ENCODE data around the gene MAL.
"Not testable (repeated sequence)": the region's sequence is repeated elsewhere in the genome, so short reads cannot be mapped to it uniquely, and the experiment has no call there.

The MAL gene

GRCh38 chr2:95063086-95063958, 37.8 kb downstream of the MAL start:
- no peak for DNase-seq

DNA sequence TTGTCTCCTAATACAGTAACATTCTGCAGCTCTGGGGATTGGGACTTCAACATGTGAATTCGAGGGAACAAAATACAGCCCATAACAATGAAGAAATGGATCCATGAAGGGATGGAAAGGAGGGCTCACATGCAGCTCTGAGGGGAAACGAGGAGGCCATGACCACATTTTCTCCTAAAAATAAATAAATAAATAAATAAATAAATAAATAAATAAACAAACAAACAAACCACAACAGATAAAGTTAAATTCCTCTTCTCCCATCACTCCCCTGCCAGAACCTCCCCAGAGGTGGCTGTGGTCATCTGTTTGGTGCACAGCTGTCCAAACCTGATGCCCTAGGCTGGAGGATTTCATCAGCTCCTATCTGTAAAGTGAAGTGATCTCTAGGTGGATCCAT, 42.7 kb downstream of the MAL start:
- no peak for DNase-seq

- no peak for DNase-seq
Observed at GRCh38 chr2:95069465-95069864, 44.0 kb downstream of the MAL start.

DNA sequence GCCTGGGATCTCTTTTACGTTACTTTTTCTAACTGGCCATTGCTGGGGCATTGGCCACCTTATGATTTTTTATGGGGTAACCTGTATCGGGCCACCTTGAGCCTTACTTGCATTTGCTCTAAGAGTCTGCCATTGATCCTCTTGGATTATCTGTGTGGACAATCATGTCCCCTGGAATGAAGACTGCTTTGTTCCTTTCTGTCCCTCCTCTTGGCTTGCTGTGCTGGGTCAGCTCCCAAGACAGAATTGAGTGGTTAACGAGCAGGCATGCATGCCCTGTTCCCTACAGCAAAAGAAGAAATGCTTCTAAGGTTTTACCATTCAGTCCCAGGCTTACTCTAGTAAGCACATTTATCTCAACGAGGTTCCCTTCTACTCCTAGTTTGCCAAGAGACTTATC, 46.3 kb downstream of the MAL start:
- DNase-seq = no peak

GRCh38 chr2:95072424-95072823, 46.9 kb downstream of the MAL start:
- no peak for DNase-seq

DNA sequence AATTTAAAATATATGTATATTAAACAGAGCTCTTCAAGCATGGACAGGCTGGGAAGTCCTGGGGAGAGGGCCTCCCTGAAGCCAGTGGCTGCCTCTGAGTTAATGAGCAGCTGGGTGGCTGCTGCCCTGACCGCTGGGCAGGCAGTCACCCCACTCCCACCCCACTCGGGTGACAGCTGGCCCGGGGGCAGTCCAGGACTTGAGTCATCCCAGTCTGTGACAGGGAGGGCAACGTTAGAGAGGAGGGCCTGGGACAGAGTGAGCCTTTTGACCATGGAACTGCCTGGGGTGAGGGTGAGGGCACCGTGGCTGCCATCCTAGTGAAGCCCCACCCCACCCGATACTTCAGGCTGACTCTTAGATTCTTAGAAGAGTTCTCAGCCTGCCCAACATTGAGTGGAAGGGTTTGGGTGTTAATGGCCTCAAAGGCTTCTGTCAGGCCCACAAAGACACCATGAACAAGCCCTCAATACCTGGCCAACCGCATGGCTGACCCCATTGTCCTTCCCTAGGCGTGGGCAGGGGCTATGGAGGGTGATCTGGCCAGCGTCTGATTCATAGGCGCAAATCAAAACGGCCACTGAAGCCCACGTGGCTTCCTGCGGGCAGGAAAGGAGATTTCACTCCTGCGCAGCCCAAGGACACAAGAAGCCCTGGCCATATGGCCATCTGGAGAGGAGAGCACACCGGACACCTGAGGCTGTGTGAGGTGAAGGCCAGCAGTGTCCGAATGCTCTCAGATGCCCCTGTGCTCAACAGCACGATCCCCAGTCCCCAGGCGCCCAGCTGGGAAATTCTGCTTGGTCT, 48.6 kb downstream of the MAL start:
- DNase-seq = no peak

DNA sequence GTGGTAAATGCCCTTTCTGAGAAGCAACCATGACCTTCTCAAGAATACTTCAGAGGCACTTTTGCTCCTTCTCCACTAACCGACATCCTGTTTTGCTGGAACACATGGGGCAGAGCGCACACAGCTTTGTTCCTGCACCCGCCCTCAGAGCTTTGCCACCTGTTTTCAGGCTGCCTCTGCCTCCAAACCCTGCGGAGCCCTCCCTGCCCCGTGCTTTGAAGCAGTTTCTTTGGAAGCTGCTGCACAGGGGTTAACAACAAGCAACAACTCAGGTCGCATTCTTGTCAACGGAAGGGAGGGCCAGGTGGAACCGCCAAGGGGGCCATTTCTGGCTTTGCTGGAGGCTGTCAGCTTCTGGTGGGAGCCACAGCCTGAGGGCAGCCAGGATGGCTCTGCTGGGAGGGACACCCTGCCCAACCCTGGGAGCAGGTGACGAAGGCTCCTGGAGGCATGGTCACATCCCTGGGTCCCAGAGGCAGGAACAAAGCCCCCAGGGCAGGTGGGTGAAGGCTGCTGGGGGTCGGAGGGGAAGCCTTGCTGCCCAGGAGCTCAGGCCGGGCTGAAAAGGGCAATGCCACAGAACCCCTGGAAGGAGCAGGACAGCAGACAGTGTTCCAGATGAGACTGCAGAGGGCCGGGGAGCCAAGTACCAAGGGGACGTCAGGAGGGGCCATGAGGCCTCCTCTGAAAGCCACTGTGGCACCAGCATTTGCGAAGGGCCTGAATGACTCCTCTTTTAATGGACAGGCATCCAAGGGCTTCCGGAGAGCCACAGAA, 49.3 kb downstream of the MAL start:
- DNase-seq = no peak

GRCh38 chr2:95075440-95076132, 50.1 kb downstream of the MAL start:
- DNase-seq = no peak

- no peak for DNase-seq
Observed at GRCh38 chr2:95076705-95077529, 51.4 kb downstream of the MAL start.

- no peak for DNase-seq
Observed at GRCh38 chr2:95077530-95077825, 52.0 kb downstream of the MAL start.

DNA sequence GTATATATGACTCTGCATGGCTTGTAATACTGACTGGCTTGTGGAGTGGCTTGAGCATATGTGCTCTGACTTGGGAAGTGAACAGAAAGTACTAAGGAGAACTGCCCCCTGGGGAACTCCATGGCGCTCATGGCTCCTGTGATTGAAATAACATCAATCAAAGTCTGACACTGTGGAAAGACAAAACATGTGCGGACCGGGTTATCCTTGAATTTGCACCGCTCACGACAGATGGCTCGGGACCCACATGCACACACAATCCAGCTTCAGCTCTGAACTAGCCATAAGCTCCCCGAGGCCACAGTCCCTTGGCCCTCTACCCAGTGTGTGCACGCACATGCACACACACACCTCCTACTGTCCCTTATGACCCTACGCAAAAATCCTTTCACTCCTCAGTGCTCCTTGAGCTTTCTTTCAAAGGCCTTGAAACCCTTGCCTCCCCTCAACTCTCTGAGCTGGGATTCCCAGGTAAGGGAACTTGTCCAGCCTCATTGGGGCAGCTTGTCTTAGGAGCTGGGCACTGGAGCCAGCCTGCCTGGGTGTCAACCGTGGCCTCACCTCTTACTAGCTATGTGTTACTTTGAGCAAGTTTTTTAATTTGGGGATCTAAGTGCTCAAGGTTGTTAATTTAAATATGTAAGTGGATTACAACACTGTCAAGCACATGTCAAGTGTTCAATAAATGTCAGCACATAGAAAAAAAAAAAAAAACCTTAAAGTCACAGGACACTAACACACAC, 52.5 kb downstream of the MAL start:
- no peak for DNase-seq

DNA sequence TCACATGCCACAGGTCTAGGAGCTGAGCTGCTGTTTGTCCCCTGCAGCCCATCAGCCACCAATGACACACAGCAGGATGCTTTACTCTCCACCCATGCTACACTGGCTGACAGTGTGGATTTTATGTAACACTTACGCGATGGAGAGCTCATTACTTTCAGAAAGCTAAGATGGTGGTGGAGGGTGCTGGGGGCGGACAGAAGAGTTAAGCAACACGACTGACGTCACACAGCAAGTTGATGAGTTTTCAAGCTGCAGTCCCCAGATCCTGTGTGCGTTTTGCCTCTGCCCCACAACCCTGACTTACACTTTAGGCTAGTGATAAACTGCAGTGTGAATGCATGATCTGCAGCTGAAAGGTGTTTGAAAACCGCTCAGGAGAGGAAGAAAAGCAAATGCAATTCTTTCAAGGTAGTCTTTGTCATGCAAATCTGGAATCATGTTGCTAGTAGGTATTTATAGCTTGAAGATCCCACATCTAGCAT, 53.7 kb downstream of the MAL start:
- DNase-seq = no peak

- no peak for DNase-seq
Observed at GRCh38 chr2:95082477-95082876, 57.0 kb downstream of the MAL start.

- no peak for DNase-seq
Observed at GRCh38 chr2:95086017-95086416, 60.5 kb downstream of the MAL start.

GRCh38 chr2:95087379-95087778, 61.9 kb downstream of the MAL start:
- DNase-seq = no peak

DNA sequence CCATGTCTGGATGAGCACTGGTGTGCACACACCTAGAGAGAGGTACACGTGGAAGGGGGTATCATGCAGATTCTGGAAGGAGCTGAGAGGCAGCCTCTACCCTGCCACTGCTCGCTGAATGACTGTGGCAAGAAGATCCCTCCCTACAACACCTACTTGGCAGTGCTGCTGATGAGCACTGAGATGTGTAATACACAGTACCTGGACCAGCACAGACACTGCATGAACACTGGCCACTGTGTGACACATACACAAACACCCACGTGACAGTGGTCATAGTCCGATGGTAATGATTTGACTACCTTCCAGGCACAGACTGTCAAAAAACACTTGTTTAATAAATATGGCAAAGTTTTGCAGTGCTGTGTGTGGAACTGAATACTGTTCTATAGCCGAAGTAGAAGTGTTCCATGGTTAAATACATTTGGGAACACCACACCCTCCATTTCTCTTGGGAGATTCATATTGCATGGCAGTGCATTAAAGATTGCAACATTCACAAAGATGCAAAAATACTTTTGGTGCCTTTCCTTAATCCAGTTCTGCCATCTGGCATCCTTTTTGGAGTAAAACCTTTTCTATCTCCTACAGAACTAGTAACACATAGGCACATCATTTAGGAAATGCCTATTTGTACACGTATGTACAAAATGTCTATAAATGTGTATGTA, 66.5 kb downstream of the MAL start:
- no peak for DNase-seq

- not testable (repeated sequence) for DNase-seq
Observed at GRCh38 chr2:95098273-95098672, 72.8 kb downstream of the MAL start.

DNA sequence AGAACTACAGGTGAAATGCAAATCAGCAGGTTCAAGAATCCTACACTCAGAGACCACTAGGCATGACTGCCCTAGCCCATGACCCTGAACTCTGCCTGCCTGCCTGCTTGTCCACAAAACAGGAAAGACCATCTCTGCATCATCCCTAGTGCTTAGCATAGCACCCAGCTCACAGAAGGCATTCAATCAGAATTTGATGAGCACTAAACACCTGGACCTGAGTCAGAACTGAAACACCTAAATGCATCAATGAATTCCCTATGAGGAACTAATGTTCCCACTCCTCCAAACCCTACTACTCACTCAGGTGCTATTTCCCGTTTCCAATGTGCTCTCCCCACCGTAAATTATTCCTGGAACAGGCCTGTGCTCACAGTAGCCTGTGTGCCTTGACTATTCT, 74.4 kb downstream of the MAL start:
- no peak for DNase-seq
